ENCODE data around the gene PLXNA4.
"Not testable (repeated sequence)": the region's sequence is repeated elsewhere in the genome, so short reads cannot be mapped to it uniquely, and the experiment has no call there.

The PLXNA4 gene

DNA sequence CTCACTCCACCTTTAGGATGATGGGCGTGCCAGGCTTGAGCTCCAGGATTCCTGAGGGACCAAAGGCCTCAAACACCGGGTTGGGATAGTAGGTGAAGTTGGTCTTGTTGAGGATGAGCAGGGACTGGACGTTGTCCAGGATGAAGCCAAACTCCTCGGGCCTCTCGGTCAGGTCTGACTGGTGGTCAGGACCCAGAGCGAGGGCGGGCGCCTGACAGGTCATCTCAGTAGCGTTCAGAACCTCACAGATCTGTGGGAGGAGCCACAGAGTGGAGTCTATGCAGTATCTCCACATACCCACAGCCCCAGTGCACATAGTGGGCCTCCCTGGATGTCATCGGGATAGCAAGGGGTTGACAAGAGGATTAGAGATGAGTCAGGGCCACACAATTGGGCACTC is 394.9 kb downstream of the PLXNA4 start:
- H3K9ac ChIP-seq (ENCODE audit: low read length) = no peak overlapping the region

DNA sequence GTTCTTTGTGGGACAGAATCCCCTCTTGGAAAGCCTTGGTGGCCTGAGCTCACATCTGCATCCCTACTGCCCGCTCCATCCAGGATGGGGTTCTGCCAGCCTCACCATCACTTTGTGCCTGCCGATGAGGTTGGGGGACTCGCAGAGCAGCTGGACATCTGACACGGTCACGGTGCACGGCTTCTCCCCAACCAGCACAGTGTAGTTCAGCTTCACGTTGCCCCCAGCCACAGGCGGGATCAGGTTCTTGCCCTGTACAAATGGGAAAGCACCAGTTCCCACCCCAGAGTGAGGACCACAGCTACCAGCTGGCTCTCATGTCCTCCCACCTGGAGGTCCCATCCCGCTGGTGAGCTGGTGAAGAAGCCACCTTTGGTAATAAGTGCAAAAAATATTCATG is 395.8 kb downstream of the PLXNA4 start:
- H3K4me1 ChIP-seq (ENCODE audit: insufficient read depth, low read length) = no peaks in the 10 kb centered on the region
- H3K4me3 ChIP-seq (ENCODE audit: low read depth in 1 of 2, low read length in 2 of 2) = no peak overlapping the region
- H3K36me3 ChIP-seq (ENCODE audit: insufficient read depth, low read length) = no peaks in the 10 kb centered on the region
- no peaks in the 10 kb centered on the region for H3K27me3 ChIP-seq (ENCODE audit: control insufficient read depth in 1 of 2, insufficient read depth in 2 of 2, low read length in 2 of 2)
- H3K9ac ChIP-seq (ENCODE audit: low read length) = no peak overlapping the region
- H3K27ac ChIP-seq (ENCODE audit: low read depth, low read length) = no peak overlapping the region
- H3K9me3 ChIP-seq (ENCODE audit: low read length) = no peaks in the 10 kb centered on the region

More for the DNA sequence above, 394.9 kb downstream of the PLXNA4 start:
- H3K4me1 ChIP-seq (ENCODE audit: insufficient read depth, low read length) = no peaks in the 10 kb centered on the region
- H3K27ac ChIP-seq (ENCODE audit: low read depth, low read length) = no peak overlapping the region
- no peaks in the 10 kb centered on the region for H3K36me3 ChIP-seq (ENCODE audit: insufficient read depth, low read length)
- H3K27me3 ChIP-seq (ENCODE audit: control insufficient read depth in 1 of 2, insufficient read depth in 2 of 2, low read length in 2 of 2) = no peaks in the 10 kb centered on the region
- no peak overlapping the region for H3K4me3 ChIP-seq (ENCODE audit: low read depth in 1 of 2, low read length in 2 of 2)
- no peaks in the 10 kb centered on the region for H3K9me3 ChIP-seq (ENCODE audit: low read length)

DNA sequence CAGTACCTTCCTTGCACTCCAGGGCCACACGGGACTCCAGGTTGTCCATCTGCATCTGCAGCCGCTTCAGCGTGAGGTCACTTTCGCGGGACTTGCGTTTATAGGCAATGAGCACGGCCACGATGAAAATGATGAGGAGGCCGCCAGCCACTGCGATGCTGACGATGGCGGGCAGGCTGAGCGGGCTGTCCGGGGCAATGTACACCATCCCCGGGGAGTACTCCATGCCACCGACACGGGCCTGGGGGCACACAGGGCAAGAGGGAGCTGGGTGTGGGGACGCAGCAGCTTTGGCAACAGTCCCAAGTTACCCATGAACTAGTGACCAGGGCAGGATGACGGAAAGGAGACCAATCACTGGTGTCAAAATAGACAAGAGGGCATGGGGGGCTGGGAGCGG is 396.6 kb downstream of the PLXNA4 start:
- H3K36me3 ChIP-seq (ENCODE audit: insufficient read depth, low read length) = no peaks in the 10 kb centered on the region
- no peak overlapping the region for H3K4me3 ChIP-seq (ENCODE audit: low read depth in 1 of 2, low read length in 2 of 2)
- H3K27me3 ChIP-seq (ENCODE audit: control insufficient read depth in 1 of 2, insufficient read depth in 2 of 2, low read length in 2 of 2) = no peaks in the 10 kb centered on the region
- H3K9me3 ChIP-seq (ENCODE audit: low read length) = no peaks in the 10 kb centered on the region
- H3K27ac ChIP-seq (ENCODE audit: low read depth, low read length) = no peak overlapping the region
- no peaks in the 10 kb centered on the region for H3K4me1 ChIP-seq (ENCODE audit: insufficient read depth, low read length)
- no peak overlapping the region for H3K9ac ChIP-seq (ENCODE audit: low read length)

DNA sequence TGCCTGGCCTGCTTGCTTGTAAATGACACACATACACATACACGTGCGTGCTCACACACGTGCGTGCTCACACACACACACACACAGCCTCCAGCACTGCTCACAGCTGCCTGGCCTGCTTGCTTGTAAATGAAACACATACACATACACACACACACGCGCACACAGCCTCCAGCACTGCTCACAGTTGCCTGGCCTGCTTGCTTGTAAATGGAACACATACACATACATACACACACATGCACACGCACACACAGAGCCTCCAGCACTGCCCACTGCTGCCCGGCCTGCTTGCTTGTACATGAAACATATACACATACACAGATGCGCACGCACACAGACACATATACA is 397.2 kb downstream of the PLXNA4 start:
- Histone ChIP-seq H3K27ac (ENCODE audit: low read depth, low read length) (no peak overlapping the region), H3K36me3 (ENCODE audit: insufficient read depth, low read length) (no peaks in the 10 kb centered on the region), H3K9ac (ENCODE audit: low read length) (no peak overlapping the region), H3K9me3 (ENCODE audit: low read length) (no peaks in the 10 kb centered on the region), H3K4me3 (ENCODE audit: low read depth in 1 of 2, low read length in 2 of 2) (no peak overlapping the region), H3K4me1 (ENCODE audit: insufficient read depth, low read length) (no peaks in the 10 kb centered on the region), H3K27me3 (ENCODE audit: control insufficient read depth in 1 of 2, insufficient read depth in 2 of 2, low read length in 2 of 2) (no peaks in the 10 kb centered on the region)

DNA sequence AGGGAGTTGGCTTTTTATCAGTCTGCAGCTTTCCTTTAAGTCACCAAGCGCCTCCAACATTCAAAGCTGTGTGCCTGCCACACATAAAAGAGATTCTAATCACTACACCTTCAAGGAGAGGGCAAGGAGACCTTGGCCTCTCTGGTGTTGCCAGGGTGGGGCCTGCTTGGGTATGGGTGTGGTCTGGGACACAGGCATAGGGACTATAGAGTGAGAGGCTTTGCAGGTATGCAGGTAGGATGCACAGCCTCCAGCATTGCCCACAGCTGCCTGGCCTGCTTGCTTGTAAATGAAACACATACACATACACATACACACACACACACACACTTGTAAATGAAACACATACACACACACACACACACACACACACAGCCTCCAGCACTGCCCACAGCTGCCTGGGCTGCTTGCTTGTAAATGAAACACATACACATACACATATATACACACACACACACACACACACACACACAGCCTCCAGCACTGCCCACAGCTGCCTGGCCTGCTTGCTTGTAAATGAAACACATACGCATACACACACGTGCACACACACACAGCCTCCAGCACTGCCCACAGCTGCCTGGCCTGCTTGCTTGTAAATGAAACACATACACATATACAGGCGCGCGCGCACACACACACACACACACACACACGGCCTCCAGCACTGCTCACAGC is 397.7 kb downstream of the PLXNA4 start:
- not testable (repeated sequence) for H3K9ac ChIP-seq (ENCODE audit: low read length); H3K4me1 ChIP-seq (ENCODE audit: insufficient read depth, low read length); H3K9me3 ChIP-seq (ENCODE audit: low read length); H3K36me3 ChIP-seq (ENCODE audit: insufficient read depth, low read length); H3K27me3 ChIP-seq (ENCODE audit: control insufficient read depth in 1 of 2, insufficient read depth in 2 of 2, low read length in 2 of 2); H3K27ac ChIP-seq (ENCODE audit: low read depth, low read length); H3K4me3 ChIP-seq (ENCODE audit: low read depth in 1 of 2, low read length in 2 of 2)

DNA sequence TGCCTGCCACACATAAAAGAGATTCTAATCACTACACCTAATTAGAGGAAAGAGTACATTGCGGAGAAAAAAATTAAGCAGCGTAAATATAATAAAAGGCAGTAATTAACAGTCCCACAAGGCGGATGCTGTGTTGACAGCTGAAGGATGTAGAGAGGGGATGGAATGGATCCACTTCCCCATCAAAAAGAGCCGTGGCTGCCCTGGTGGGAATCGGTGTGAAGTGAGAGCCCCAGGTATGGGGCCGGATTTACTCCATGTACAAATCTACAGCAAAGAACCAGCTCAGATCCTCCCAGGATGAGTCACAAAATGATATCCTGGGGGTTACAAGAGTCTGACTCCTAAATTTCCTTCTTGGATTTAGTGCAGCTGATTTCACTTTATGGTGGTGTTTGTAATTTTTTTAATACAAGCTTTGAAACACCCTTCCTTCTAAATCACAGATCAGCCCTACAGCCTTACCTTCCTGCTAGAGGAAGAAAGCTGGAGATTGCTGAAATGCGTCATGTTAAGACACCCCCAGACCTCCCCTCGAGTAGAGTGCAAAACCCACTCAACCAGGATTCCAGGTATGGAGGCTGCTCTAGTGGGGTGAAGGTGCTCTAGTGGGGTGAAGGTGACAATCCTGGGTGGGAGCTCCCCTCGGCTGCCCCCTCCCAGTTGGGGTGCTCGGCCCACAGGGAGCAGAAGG is 398.4 kb downstream of the PLXNA4 start:
- no peaks in the 10 kb centered on the region for H3K27me3 ChIP-seq (ENCODE audit: control insufficient read depth in 1 of 2, insufficient read depth in 2 of 2, low read length in 2 of 2)
- no peaks in the 10 kb centered on the region for H3K9me3 ChIP-seq (ENCODE audit: low read length)
- no peaks in the 10 kb centered on the region for H3K4me1 ChIP-seq (ENCODE audit: insufficient read depth, low read length)
- no peak overlapping the region for H3K9ac ChIP-seq (ENCODE audit: low read length)
- H3K36me3 ChIP-seq (ENCODE audit: insufficient read depth, low read length) = no peaks in the 10 kb centered on the region
- H3K4me3 ChIP-seq (ENCODE audit: low read depth in 1 of 2, low read length in 2 of 2) = no peak overlapping the region
- no peak overlapping the region for H3K27ac ChIP-seq (ENCODE audit: low read depth, low read length)

DNA sequence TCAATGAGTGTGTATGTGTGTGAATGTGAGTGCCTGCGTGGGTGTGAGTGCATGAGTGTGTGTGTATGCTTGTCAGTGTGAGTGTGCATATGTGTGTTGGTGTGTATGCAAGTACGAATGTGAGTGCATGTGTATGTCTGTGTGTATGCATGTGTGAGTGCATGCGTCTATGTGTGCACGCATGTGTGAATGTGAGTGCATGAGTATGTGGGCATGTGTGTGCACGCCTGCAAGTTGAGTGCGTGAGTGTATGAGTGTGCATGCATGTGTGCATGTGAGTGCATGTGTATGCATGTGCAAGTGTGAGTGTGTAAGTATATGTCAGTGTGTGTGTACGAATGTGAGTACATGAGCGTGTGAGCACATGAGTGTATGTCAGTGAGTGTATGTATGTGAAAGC is 399.6 kb downstream of the PLXNA4 start:
- Histone ChIP-seq H3K27me3 (ENCODE audit: control insufficient read depth in 1 of 2, insufficient read depth in 2 of 2, low read length in 2 of 2) (no peaks in the 10 kb centered on the region), H3K27ac (ENCODE audit: low read depth, low read length) (no peak overlapping the region), H3K4me3 (ENCODE audit: low read depth in 1 of 2, low read length in 2 of 2) (no peak overlapping the region), H3K36me3 (ENCODE audit: insufficient read depth, low read length) (no peaks in the 10 kb centered on the region), H3K9me3 (ENCODE audit: low read length) (no peaks in the 10 kb centered on the region), H3K4me1 (ENCODE audit: insufficient read depth, low read length) (no peaks in the 10 kb centered on the region), H3K9ac (ENCODE audit: low read length) (no peak overlapping the region)

DNA sequence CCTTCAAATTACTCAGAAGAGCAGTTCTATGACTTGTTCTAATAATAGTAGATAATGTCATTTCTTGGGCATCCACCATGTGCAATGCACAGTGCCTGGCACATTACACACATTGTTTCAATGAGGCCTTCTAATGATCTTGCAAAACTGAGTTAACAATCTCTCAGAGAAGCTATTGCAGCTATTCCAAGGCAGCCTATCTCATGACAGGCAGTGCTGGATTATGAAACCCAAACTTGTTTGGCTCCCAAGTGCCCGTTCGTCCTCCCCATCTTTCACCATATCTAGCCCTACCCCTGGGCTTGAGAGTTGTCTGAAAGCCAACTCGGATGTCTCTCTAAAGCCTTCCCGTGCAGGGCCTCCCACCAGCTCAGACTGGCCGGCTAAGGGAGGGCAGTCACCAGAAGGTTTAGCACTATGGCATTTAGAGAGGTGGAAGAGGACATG is 405.1 kb downstream of the PLXNA4 start:
- no peak overlapping the region for H3K4me3 ChIP-seq (ENCODE audit: low read depth in 1 of 2, low read length in 2 of 2)
- no peaks in the 10 kb centered on the region for H3K4me1 ChIP-seq (ENCODE audit: insufficient read depth, low read length)
- H3K27me3 ChIP-seq (ENCODE audit: control insufficient read depth in 1 of 2, insufficient read depth in 2 of 2, low read length in 2 of 2) = no peaks in the 10 kb centered on the region
- no peak overlapping the region for H3K9ac ChIP-seq (ENCODE audit: low read length)
- H3K36me3 ChIP-seq (ENCODE audit: insufficient read depth, low read length) = no peaks in the 10 kb centered on the region
- no peaks in the 10 kb centered on the region for H3K9me3 ChIP-seq (ENCODE audit: low read length)
- H3K27ac ChIP-seq (ENCODE audit: low read depth, low read length) = no peak overlapping the region

DNA sequence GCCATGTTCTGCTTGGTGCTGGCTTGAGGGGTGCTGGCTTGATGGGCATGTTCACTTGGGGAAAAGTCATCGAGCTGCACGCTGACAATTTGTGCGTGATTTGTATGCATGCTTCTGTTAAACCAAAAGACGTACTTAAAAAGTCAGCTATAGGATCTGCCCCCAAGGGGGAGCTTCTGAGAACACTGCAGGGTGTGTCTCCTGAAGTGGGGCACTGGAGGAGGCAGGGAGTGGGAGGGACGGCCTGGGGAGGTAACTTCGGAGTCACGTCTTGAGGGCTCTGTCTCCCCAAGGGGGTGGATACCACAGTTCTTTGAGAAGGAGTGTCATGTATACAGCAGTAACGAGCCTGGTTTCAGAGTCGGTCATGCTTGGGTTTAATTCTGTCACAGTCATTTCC is 406.5 kb downstream of the PLXNA4 start:
- no peak overlapping the region for H3K27ac ChIP-seq (ENCODE audit: low read depth, low read length)
- no peaks in the 10 kb centered on the region for H3K4me1 ChIP-seq (ENCODE audit: insufficient read depth, low read length)
- H3K36me3 ChIP-seq (ENCODE audit: insufficient read depth, low read length) = no peaks in the 10 kb centered on the region
- H3K4me3 ChIP-seq (ENCODE audit: low read depth in 1 of 2, low read length in 2 of 2) = no peak overlapping the region
- no peak overlapping the region for H3K9ac ChIP-seq (ENCODE audit: low read length)
- no peaks in the 10 kb centered on the region for H3K27me3 ChIP-seq (ENCODE audit: control insufficient read depth in 1 of 2, insufficient read depth in 2 of 2, low read length in 2 of 2)
- no peaks in the 10 kb centered on the region for H3K9me3 ChIP-seq (ENCODE audit: low read length)

DNA sequence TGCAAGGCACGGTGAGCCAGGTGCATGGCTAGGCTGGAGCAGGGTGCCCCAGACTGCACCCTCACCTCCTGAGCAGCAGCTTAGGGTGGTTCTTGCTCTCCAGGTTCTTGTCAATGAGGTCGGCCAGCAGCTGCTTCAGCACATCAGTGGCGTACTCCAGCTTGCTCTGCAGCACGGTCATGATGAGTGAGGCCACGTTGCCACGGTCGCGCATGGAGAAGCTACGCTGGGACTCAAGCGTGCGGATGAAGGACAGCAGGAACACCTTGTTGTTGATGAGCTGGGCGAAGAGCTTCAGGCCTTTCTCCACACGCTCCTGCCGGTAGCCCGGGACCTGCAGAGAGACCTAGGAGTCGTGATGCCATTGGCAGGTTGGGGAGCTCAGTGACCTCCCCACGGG is 408.0 kb downstream of the PLXNA4 start:
- Histone ChIP-seq H3K27ac (ENCODE audit: low read depth, low read length) (no peak overlapping the region), H3K9ac (ENCODE audit: low read length) (no peak overlapping the region), H3K27me3 (ENCODE audit: control insufficient read depth in 1 of 2, insufficient read depth in 2 of 2, low read length in 2 of 2) (no peaks in the 10 kb centered on the region), H3K4me1 (ENCODE audit: insufficient read depth, low read length) (no peaks in the 10 kb centered on the region), H3K9me3 (ENCODE audit: low read length) (no peaks in the 10 kb centered on the region), H3K36me3 (ENCODE audit: insufficient read depth, low read length) (no peaks in the 10 kb centered on the region), H3K4me3 (ENCODE audit: low read depth in 1 of 2, low read length in 2 of 2) (no peak overlapping the region)

DNA sequence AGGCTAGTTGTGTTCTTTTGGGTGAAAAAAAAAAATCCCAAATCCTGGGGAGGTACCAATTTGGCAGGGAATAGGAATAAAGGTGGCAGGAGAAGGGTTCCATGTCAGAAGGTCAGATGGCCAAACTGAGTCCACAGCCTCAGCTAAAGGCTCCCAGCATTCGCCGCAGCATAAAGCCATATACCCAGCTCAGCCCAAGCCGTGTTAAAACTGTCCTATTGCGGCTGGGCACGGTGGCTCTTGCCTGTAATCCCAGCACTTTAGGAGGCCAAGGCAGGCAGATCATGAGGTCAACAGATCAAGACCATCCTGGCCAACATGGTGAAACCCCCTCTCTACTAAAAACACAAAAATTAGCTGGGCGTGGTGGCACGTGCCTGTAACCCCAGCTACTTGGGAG is 410.6 kb downstream of the PLXNA4 start:
- not testable (repeated sequence) for H3K36me3 ChIP-seq (ENCODE audit: insufficient read depth, low read length); H3K9ac ChIP-seq (ENCODE audit: low read length); H3K27me3 ChIP-seq (ENCODE audit: control insufficient read depth in 1 of 2, insufficient read depth in 2 of 2, low read length in 2 of 2); H3K9me3 ChIP-seq (ENCODE audit: low read length); H3K27ac ChIP-seq (ENCODE audit: low read depth, low read length); H3K4me1 ChIP-seq (ENCODE audit: insufficient read depth, low read length); H3K4me3 ChIP-seq (ENCODE audit: low read depth in 1 of 2, low read length in 2 of 2)

DNA sequence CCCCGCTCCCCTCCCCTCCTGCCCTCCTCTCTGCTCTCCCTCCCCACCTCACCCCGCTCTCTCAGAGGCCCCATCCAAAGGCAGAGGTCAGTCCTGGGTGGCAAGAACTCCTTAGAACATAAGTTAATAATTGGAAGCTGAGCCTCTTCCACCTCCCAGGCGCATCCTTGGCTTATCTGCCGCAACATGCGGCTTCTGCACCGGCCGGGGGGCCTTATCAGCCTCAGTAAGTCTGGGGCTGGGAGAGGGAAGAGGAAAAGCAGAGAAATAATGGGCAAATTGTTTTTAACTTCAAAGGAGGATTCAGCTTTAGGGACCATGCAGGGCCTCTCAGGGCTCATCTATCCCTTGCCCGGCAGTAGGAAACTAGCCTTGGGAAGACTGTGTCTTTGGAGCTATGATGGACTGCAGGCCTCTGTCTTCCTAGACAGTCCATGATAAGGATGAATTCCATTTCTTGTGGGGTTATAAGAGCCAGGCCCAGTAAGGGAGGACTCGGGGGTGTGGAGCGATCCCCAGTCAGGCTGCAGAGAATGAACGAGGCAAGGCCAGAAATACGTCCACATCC is 411.6 kb downstream of the PLXNA4 start:
- Histone ChIP-seq H3K36me3 (ENCODE audit: insufficient read depth, low read length) (no peaks in the 10 kb centered on the region), H3K27ac (ENCODE audit: low read depth, low read length) (no peak overlapping the region), H3K9me3 (ENCODE audit: low read length) (no peaks in the 10 kb centered on the region), H3K4me1 (ENCODE audit: insufficient read depth, low read length) (no peaks in the 10 kb centered on the region), H3K27me3 (ENCODE audit: control insufficient read depth in 1 of 2, insufficient read depth in 2 of 2, low read length in 2 of 2) (no peaks in the 10 kb centered on the region), H3K9ac (ENCODE audit: low read length) (no peak overlapping the region), H3K4me3 (ENCODE audit: low read depth in 1 of 2, low read length in 2 of 2) (no peak overlapping the region)

Data from muscle layer of colon (tissue), 2 donors.